Ureter (tissue), 1 donor: Measurements from ENCODE around the gene BBS12. TPM values are rescaled to one million over a fixed set of nuclear protein-coding genes. Genes with fewer than 3 reads are reported as not detected.
A peak's percentile ranks its signal among the peaks of the same experiment; 100 is the strongest.

Experiments
- DNase-seq: peaks from one replicate; pipeline ENCODE4 v3.0.0-alpha.2; 2020; ENCODE audit warnings: low spot score
- total RNA-seq: library from RNA; stranded (reverse); gene quantifications from one replicate; pipeline ENCODE4 v1.2.4, GENCODE V29; 2023
- donor health status: DM: yes; HTN: yes; CAD: no.

The BBS12 gene
- 3.0 TPM for total RNA-seq

- DNase-seq, result peak; percentile 99
These were observed at the start of gene BBS12 for GRCh38 chr4:122732329-122733026. Gene BBS12, plus strand, starts transcription at chr4:122732704. Its CDS starts 9,189 bp downstream, at chr4:122741893.

- no peak for DNase-seq
These were observed 45.8 kb upstream of the BBS12 start for GRCh38 chr4:122686691-122687090.

- no peak for DNase-seq
These were observed 44.9 kb upstream of the BBS12 start for GRCh38 chr4:122687531-122688061.

- DNase-seq, result no peak
These were observed 43.9 kb upstream of the BBS12 start for GRCh38 chr4:122688529-122689140.

GRCh38 chr4:122689972-122690371 is 42.5 kb upstream of the BBS12 start:
- DNase-seq, result no peak

GRCh38 chr4:122691988-122692387 is 40.5 kb upstream of the BBS12 start:
- no peak for DNase-seq

GRCh38 chr4:122692641-122693520 is 39.6 kb upstream of the BBS12 start:
- no peak for DNase-seq

- DNase-seq, result no peak
These were observed 37.3 kb upstream of the BBS12 start for GRCh38 chr4:122695226-122695625.

GRCh38 chr4:122700178-122700725 is 32.3 kb upstream of the BBS12 start:
- DNase-seq, result peak; percentile 54

GRCh38 chr4:122701061-122701460 is 31.4 kb upstream of the BBS12 start:
- DNase-seq, result no peak

GRCh38 chr4:122701965-122702364 is 30.5 kb upstream of the BBS12 start:
- no peak for DNase-seq

- DNase-seq, result no peak
These were observed 29.6 kb upstream of the BBS12 start for GRCh38 chr4:122702939-122703338.

GRCh38 chr4:122703868-122704267 is 28.6 kb upstream of the BBS12 start:
- DNase-seq, result no peak

- DNase-seq, result no peak
These were observed 27.5 kb upstream of the BBS12 start for GRCh38 chr4:122705009-122705408.

GRCh38 chr4:122705547-122706117 is 26.9 kb upstream of the BBS12 start:
- DNase-seq, result no peak

GRCh38 chr4:122706511-122706910 is 26.0 kb upstream of the BBS12 start:
- DNase-seq, result no peak

GRCh38 chr4:122707497-122707896 is 25.0 kb upstream of the BBS12 start:
- no peak for DNase-seq

- no peak for DNase-seq
These were observed 23.3 kb upstream of the BBS12 start for GRCh38 chr4:122709236-122709635.

- no peak for DNase-seq
These were observed 21.8 kb upstream of the BBS12 start for GRCh38 chr4:122710434-122711308.

- no peak for DNase-seq
These were observed 20.6 kb upstream of the BBS12 start for GRCh38 chr4:122711919-122712318.

GRCh38 chr4:122712782-122713181 is 19.7 kb upstream of the BBS12 start:
- no peak for DNase-seq
